HG03354 (cell line): Measurements from ENCODE around the gene RAD50.

Source experiments
- ATAC-seq: cut with Tn5 transposase; IDR thresholded peaks from one replicate; pipeline ENCODE4 v1.9.1; 2021; ENCODE audit warnings: mild to moderate bottlenecking; ENCODE audit not compliant: unreplicated experiment, poor library complexity, severe bottlenecking

The RAD50 gene

GRCh38 chr5:132658381-132659302 is 101.9 kb downstream of the RAD50 start:
- no peak for ATAC-seq

- ATAC-seq = no peak
Measured at GRCh38 chr5:132659598-132660493, 103.1 kb downstream of the RAD50 start.

GRCh38 chr5:132661231-132662003 is 104.6 kb downstream of the RAD50 start:
- ATAC-seq = no peak

- ATAC-seq = no peak
Measured at GRCh38 chr5:132662004-132662401, 105.2 kb downstream of the RAD50 start.

- peak; percentile 70 for ATAC-seq
Measured at GRCh38 chr5:132662925-132663770, 106.4 kb downstream of the RAD50 start.

- ATAC-seq = peak; percentile 51
Measured at GRCh38 chr5:132663771-132664695, 107.3 kb downstream of the RAD50 start.

- ATAC-seq = no peak
Measured at GRCh38 chr5:132664696-132665209, 108.0 kb downstream of the RAD50 start.

- no peak for ATAC-seq
Measured at GRCh38 chr5:132665574-132666080, 108.8 kb downstream of the RAD50 start.

- no peak for ATAC-seq
Measured at GRCh38 chr5:132666310-132667123, 109.7 kb downstream of the RAD50 start.

- no peak for ATAC-seq
Measured at GRCh38 chr5:132667309-132667708, 110.5 kb downstream of the RAD50 start.

- ATAC-seq = no peak
Measured at GRCh38 chr5:132667761-132668705, 111.3 kb downstream of the RAD50 start.

- no peak for ATAC-seq
Measured at GRCh38 chr5:132668706-132669454, 112.1 kb downstream of the RAD50 start.

- no peak for ATAC-seq
Measured at GRCh38 chr5:132669455-132669820, 112.7 kb downstream of the RAD50 start.

GRCh38 chr5:132669966-132670882 is 113.4 kb downstream of the RAD50 start:
- no peak for ATAC-seq
